ENCODE data around the gene NFASC. TPM values are rescaled to one million over a fixed set of nuclear protein-coding genes. Genes with fewer than 3 reads are reported as not detected.

Gene NFASC
- total and polyA plus RNA-seq, 9 of the 15 experiments (the other 6 are each of a cell fraction or from before 2014, with no cell fraction given), result 0.03 to 0.16 (median 0.06) TPM; not detected in 6

DNA sequence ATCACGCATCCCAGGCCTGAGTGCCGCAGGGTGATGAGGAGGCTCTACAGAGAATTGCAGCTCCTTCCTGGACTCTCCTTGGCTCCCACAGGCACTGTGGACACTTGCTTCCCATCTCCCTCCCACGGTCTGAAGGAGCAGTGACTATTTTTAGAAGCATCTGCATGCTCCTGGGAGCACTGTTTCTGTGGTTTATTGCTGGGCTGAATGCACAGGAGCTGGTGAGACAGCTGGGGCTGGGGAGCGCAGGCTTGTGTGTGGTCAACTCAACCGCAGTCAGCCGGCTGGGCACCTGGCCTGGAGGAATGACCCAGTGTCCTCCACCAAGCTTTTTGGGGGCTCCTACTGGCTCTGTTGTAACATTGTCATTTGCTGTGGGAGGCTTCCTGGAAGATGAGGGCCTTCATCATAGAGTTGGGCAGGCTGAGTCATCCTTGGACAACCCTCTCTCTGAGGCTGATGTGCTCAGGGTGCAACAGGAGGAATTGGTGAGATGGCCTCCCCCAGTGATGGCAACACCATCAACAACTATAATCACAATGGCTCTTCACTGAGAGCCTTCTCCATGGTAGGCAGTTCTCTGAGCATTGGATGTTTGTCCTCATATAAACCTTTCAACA is 1.7 kb downstream of the NFASC start:
- H4K20me1 ChIP-seq (replicated peaks; ENCODE audit: control insufficient read depth, insufficient read depth, low read length), result peaks cover 4% of the 10 kb centered on the region; the same call in 1 of the 2 replicates
- no peaks in the 10 kb centered on the region for H3K9me1 ChIP-seq (ENCODE audit: control insufficient read depth, insufficient read depth, low read length)
- BruUV-seq (replicated peaks), result no TSS peak
- ChIA-PET CTCF (ENCODE audit: low intra/inter-chr PET ratio) (no interaction called here), POLR2A (interaction anchor here (0.6 kb wide), 2 partner anchors 120 to 1109 kb away, joined by 3 read pairs; no protein-coding TSS in a partner anchor)
- no peak overlapping the region for H3K4me2 ChIP-seq (ENCODE audit: insufficient read depth, low read length)
- DNase-seq (ENCODE audit: extremely low read depth in 1 of 4, low spot score in 3 of 4) (no peak), FAIRE-seq (no peak), ATAC-seq (no peak)
- H3K36me3 ChIP-seq (ENCODE audit: control insufficient read depth, insufficient read depth, low read length), result no peaks in the 10 kb centered on the region
- no peak overlapping the region for H2AFZ ChIP-seq (ENCODE audit: low read depth, low read length)
- peaks cover 35 to 65% of the 10 kb centered on the region in 2 experiments; a peak in 4 of 5 replicates for H3K27me3 ChIP-seq (ENCODE audit: control insufficient read depth in 2 of 2, insufficient read depth in 2 of 2, low read length in 2 of 2)
- in situ Hi-C loops (cut with MboI), result no loop called here
- H3K4me3 ChIP-seq, result no peak overlapping the region
- H3K9ac ChIP-seq (ENCODE audit: insufficient read depth in 1 of 2, low read depth in 2 of 2, low read length in 2 of 2), result no peak overlapping the region
- no peaks in the 10 kb centered on the region for H3K4me1 ChIP-seq (replicated peaks in 1 of 2; ENCODE audit: control insufficient read depth in 2 of 2, insufficient read depth in 2 of 2, low read length in 2 of 2)
- H3K79me2 ChIP-seq (ENCODE audit: control insufficient read depth, insufficient read depth, low read length), result no peaks in the 10 kb centered on the region
- H3K27ac ChIP-seq (ENCODE audit: extremely low read depth, low read depth, low read length), result no peak overlapping the region
- no peaks in the 10 kb centered on the region for H3K9me3 ChIP-seq (replicated peaks; ENCODE audit: control insufficient read depth, insufficient read depth, low read depth, low read length)
- intact Hi-C loops (cut with micrococcal nuclease), result no loop called here
- WGBS (ENCODE audit: insufficient coverage, low coverage, missing lambda C conversion rate), result 3% methylated on average over 6 of the region's 6 CpGs
- TF ChIP-seq IFI16 (CRISPR knock-in tag; IDR thresholded peaks at IDR 0.05) (no peak), ZNF668 (CRISPR knock-in tag; IDR thresholded peaks at IDR 0.05) (no peak), PTTG1 (tag; IDR thresholded peaks at IDR 0.05; ENCODE audit: low read depth) (no peak), ZBTB1 (CRISPR knock-in tag; IDR thresholded peaks at IDR 0.05; ENCODE audit: borderline replicate concordance, low read depth) (no peak), ARHGAP35 (IDR thresholded peaks at IDR 0.05; ENCODE audit: partially characterized antibody) (no peak), HOXB6 (CRISPR knock-in tag; IDR thresholded peaks at IDR 0.05; ENCODE audit: borderline replicate concordance) (no peak), TFAM (CRISPR knock-in tag; conservative IDR thresholded peaks at IDR 0.05) (no peak), HLTF (IDR thresholded peaks at IDR 0.05) (no peak), MTA3 (IDR thresholded peaks at IDR 0.05; ENCODE audit: borderline replicate concordance) (no peak)
- TF ChIP-seq, protein P1, sequence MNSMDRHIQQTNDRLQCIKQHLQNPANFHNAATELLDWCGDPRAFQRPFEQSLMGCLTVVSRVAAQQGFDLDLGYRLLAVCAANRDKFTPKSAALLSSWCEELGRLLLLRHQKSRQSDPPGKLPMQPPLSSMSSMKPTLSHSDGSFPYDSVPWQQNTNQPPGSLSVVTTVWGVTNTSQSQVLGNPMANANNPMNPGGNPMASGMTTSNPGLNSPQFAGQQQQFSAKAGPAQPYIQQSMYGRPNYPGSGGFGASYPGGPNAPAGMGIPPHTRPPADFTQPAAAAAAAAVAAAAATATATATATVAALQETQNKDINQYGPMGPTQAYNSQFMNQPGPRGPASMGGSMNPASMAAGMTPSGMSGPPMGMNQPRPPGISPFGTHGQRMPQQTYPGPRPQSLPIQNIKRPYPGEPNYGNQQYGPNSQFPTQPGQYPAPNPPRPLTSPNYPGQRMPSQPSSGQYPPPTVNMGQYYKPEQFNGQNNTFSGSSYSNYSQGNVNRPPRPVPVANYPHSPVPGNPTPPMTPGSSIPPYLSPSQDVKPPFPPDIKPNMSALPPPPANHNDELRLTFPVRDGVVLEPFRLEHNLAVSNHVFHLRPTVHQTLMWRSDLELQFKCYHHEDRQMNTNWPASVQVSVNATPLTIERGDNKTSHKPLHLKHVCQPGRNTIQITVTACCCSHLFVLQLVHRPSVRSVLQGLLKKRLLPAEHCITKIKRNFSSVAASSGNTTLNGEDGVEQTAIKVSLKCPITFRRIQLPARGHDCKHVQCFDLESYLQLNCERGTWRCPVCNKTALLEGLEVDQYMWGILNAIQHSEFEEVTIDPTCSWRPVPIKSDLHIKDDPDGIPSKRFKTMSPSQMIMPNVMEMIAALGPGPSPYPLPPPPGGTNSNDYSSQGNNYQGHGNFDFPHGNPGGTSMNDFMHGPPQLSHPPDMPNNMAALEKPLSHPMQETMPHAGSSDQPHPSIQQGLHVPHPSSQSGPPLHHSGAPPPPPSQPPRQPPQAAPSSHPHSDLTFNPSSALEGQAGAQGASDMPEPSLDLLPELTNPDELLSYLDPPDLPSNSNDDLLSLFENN (IDR thresholded peaks at IDR 0.05; ENCODE audit: low read depth in 2 of 2, low read length in 2 of 2), result no peak
- TF ChIP-seq, protein P2, sequence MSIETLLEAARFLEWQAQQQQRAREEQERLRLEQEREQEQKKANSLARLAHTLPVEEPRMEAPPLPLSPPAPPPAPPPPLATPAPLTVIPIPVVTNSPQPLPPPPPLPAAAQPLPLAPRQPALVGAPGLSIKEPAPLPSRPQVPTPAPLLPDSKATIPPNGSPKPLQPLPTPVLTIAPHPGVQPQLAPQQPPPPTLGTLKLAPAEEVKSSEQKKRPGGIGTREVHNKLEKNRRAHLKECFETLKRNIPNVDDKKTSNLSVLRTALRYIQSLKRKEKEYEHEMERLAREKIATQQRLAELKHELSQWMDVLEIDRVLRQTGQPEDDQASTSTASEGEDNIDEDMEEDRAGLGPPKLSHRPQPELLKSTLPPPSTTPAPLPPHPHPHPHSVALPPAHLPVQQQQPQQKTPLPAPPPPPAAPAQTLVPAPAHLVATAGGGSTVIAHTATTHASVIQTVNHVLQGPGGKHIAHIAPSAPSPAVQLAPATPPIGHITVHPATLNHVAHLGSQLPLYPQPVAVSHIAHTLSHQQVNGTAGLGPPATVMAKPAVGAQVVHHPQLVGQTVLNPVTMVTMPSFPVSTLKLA (conservative IDR thresholded peaks at IDR 0.05), result no peak
- TF ChIP-seq, protein P3, sequence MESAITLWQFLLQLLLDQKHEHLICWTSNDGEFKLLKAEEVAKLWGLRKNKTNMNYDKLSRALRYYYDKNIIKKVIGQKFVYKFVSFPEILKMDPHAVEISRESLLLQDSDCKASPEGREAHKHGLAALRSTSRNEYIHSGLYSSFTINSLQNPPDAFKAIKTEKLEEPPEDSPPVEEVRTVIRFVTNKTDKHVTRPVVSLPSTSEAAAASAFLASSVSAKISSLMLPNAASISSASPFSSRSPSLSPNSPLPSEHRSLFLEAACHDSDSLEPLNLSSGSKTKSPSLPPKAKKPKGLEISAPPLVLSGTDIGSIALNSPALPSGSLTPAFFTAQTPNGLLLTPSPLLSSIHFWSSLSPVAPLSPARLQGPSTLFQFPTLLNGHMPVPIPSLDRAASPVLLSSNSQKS (CRISPR knock-in tag; IDR thresholded peaks at IDR 0.05), result no peak

Data from K562 (cell line).